Activated CD4-positive, alpha-beta T cell treated with anti-CD3 and anti-CD28 coated beads, Interleukin-2, amount 50 U/mL, for 24 hours (primary cell): ENCODE measurements around the gene PTPRG.

ENCODE experiments used
- DNase-seq, 2 donors: peaks; one replicate each; pipeline ENCODE4 v3.0.0-alpha.2; 2020; ENCODE audit warnings: low read depth in 1 of 2, low spot score in 1 of 2

The PTPRG gene

DNA sequence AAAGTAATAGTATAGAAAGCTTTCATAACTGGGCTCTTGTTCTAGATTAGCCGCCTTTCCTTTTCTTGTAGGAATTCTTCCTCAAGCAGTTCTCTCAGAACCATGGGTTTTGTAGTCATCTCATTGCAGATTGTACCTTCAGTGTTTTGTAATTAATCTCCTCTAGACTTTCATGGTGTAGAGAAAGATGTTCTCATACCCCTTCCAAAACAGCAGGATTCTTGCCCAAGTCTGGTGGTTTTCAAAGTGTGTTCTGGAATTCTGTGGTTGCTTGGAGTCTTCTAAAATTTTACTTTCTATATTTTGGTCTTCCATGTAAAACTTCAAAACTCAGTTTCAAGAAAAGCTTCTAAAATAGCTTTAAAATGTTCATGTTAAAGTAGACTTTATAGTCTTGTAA is 293.8 kb downstream of the PTPRG start:
- DNase-seq, result no peak

GRCh38 chr3:61857297-61857696 is 295.9 kb downstream of the PTPRG start:
- DNase-seq, result no peak

DNA sequence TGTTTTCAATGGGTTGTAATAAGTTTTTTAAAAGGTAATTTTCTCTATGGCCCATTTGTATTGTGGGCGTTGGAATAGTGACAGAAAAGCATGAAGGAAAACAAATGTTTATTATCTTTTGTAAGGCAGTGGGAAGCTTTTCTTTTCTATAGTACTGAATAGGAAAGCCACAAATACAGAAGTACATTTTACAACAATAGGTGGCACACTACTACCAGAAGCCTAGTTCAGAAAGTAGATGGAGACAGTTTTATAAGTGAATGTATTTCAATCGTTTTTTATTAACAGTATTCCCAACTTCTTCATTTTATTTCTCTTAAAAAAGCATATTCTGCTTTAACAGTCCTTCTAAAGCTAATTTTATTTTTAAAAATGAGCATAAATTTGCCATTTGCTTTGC is 296.7 kb downstream of the PTPRG start:
- DNase-seq, result no peak

- no peak for DNase-seq
Observed at GRCh38 chr3:61861410-61861809, 300.0 kb downstream of the PTPRG start.

GRCh38 chr3:61862614-61863289 is 301.4 kb downstream of the PTPRG start:
- no peak for DNase-seq

GRCh38 chr3:61863579-61863978 is 302.2 kb downstream of the PTPRG start:
- DNase-seq, result no peak

- DNase-seq, result no peak
Observed at GRCh38 chr3:61864886-61865285, 303.5 kb downstream of the PTPRG start.

- no peak for DNase-seq
Observed at GRCh38 chr3:61865466-61866152, 304.2 kb downstream of the PTPRG start.

GRCh38 chr3:61866153-61866542 is 304.8 kb downstream of the PTPRG start:
- no peak for DNase-seq

GRCh38 chr3:61866961-61867461 is 305.6 kb downstream of the PTPRG start:
- DNase-seq, result no peak

DNA sequence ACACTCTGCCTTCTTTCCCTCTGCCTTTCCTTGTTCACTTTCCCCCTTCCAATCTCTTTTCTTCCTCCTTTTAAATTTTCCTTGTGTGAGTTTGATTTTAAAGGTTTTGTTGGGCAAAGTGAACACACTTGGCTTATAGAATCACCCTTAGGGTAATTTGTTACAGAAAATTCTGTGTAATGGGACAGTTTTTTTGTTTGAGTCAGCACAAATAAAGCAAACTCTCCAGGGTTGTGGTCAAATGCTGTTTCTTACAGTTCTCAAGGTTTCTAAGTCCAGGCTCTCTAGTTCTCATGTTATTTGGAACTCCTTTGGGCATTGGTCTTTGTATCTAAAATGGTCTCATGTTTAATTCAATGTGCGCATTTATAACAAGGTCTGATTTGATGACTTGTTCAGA is 307.1 kb downstream of the PTPRG start:
- no peak for DNase-seq

DNA sequence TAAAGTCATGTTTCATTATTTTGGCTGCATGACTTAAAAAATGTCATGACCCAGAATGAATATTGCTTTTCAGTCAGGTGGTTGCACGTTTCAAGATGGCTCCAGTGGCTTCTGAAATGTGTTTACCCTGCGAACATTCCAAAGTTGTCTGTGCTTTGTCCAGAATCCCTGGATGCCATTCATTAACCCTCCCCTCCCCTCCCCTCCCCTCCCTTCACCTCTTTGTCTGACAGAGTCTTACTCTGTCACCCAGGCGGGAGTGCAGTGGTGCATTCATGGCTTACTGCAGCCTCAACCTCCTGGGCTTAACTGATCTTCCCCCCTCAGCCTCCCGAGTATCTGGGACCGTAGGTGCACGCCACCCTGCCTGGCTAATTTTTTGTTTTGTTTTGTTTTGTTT is 308.0 kb downstream of the PTPRG start:
- no peak for DNase-seq

- no peak for DNase-seq
Observed at GRCh38 chr3:61871644-61872043, 310.3 kb downstream of the PTPRG start.

GRCh38 chr3:61872077-61872706 is 310.8 kb downstream of the PTPRG start:
- no peak for DNase-seq

GRCh38 chr3:61875046-61875844 is 313.9 kb downstream of the PTPRG start:
- DNase-seq, result no peak

DNA sequence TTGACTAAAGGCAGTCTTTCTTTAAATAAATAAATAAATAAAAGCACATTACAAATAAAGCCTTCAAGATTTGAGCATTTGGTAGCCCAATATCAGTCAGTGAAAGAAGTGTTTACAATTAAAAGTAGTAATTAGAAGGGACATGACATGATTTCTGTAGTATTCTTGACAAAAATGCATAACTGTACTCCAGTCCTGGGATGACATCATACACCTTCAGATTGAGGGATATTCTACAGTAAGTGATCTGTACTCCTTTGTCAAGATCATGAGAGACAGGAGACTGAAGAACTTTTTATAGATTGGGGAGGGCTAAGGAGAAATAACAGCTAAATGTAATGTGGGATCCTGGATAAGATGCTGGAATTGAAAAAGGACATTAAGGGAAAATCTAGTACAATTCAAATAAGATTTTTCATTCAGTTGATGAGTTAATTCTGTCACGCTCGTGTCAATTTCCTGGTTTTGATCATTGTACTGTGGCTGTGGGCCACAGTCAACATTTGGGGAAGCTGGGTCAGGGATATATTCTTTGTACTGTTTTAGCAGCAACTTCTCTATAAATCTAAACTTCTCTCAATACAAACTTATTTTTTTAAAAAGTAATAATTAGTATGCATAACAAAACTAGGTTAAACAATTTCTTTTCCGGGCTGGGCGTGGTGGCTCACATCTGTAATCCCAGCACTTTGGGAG is 314.8 kb downstream of the PTPRG start:
- DNase-seq, result no peak

- no peak for DNase-seq
Observed at GRCh38 chr3:61876797-61877196, 315.4 kb downstream of the PTPRG start.

- no peak for DNase-seq
Observed at GRCh38 chr3:61877359-61878138, 316.2 kb downstream of the PTPRG start.

- DNase-seq, result no peak
Observed at GRCh38 chr3:61882253-61882652, 320.9 kb downstream of the PTPRG start.

DNA sequence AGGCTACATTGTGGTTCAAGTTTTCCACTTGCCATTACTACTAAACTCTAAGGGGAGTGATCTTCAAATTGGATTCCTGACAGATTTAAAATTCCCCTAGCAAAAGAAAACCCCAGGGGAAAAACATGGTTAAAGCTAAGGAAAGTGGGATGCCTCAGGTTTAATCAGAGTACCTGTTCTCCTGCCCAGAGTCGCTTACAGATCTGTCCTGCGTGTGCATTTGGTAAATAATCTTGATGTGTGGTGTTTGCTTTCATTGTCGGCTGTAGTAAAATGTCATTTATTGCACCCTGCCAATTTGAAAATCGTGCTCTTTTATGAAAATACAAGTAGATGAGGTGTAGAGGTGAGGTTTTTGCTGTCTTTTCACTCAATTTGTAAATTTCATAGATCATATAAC is 323.4 kb downstream of the PTPRG start:
- no peak for DNase-seq
